GM19468 (cell line): Measurements from ENCODE around the gene ROR1.
"Not testable (repeated sequence)": the region's sequence is repeated elsewhere in the genome, so short reads cannot be mapped to it uniquely, and the experiment has no call there.

Source experiments
- ATAC-seq: cut with Tn5 transposase; IDR thresholded peaks from one replicate; pipeline ENCODE4 v1.9.1; 2021; ENCODE audit warnings: mild to moderate bottlenecking, moderate library complexity, moderate number of reproducible peaks; ENCODE audit not compliant: unreplicated experiment; ENCODE audit errors: extremely low read depth

The ROR1 gene

DNA sequence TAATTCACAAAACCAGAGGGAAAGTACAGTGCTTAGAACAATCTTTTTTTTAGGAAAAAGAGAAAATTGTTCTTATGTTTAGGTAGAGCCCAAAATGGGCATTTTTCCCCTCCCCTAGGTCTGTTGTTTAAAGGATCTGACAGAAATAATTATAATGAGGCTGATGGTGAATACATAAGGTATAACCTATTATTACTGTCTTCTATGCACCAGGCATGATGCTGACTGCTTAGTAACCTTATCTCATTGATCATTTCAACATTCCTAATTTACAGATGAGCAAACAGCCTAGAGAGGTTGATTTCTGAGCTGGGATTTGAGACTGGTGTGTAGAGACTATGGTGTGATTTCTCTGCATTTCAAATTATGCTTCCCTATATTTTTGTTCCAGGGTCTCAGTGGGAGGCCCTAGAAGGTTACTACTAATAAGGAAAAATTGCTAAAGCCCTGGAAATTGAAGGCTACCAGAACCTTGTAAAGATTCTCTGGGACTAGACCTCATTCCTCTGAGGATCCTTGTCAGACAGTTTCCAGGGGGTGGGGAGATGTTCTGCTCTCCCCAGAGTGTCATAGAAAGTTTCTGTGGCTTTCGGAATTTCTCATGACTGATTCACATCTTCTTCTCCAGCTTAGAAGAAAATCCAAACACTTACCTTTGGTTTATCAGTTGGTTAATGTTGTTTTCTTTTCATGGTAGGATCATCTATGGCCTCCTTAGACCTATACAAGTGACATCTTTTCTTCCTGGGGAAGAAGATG is 44.9 kb downstream of the ROR1 start:
- ATAC-seq, result no peak

DNA sequence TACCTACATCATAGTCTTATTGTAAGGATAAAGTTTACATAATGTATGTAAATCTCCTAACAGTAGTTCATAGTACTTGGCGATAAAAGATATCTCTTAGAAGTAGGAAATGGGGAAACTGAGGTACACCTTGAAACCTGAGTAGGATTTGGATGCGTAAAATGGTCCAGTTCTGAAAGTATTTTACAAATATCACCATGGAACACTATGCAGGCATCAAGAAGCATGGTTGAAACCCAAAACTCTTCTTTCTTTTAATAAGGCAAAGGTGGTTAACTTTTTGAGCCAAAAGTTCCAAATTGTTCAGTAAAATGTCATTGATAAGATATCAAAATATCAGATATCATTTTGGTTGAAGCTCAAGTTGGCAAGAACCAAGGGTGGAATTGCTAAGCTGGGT is 46.0 kb downstream of the ROR1 start:
- no peak for ATAC-seq

DNA sequence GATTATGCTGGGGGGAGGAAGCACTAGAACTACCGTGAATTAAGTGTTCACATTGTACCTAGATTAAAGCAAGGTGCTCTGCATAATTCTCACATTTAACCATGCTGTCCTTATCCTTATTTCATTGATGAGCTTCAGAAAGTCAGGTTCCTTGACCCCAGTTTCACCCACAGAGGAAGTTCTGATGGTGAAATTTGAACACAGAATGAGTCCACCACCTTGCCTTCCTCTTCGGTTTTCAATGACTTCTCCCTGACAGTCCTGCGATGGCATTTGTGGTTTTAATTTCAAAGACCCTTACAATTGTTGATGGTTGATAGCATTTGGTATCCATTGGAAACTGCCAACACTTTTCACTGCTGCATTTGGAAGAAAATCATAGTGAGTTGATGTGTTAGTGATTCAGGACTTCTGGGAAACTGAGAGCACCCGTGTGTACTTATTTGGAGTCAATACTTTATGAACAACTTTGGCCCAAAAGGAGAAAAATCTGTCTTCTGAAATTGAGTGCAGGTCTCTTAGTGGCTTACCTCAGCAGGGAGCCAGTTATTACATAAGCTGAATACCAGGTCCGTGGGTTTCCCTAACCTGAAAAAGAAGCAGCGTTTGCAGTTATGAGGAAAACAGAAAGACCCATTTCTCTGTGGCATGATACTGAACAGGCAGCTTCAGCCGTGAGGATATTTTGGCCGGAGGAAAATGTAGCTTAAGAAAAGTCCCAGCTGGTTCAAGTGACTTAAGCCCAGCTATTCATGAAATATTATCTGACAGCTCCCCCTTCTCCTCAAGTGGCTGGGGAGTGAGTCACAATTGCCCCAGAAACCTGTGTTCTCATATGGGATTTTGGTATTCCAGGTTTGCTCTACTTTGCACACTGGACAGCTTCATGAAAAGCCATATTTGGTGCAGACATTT is 47.5 kb downstream of the ROR1 start:
- no peak for ATAC-seq

DNA sequence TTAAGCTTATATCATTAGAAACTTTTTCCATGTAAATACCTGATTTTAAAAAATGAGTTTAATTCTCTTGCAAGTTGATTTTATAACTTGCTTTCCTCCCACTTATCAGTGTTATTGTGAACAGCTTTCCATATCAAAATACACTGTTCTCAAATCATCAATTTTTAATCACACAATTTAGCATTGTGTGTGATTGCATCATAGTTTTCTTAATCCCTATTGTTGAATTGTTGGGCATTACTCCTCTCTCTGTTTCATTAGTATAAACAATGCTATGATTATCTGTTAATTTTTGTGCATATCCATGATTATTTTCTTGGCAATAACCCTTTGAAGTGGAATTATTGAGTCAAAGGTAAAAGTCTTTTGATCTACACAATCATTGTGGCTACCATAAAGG is 48.7 kb downstream of the ROR1 start:
- no peak for ATAC-seq

DNA sequence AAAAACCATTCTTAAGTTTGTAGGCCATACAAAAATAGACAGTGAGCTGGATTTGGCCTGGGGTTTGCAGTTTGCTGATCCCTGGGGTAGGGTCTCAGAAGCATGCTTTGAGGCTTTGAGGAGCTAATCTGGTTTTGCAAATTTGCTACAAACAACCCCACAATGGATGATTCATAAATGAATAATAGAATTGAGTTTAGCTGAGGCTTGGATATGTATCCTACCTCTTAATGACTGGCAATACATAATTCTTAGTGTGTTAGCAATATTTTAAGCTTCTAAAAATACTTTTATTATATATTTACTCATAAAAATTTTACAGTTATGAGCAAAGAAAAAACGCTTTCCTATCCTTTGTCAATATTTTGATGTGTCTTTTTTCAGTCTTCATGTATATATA is 50.6 kb downstream of the ROR1 start:
- no peak for ATAC-seq

DNA sequence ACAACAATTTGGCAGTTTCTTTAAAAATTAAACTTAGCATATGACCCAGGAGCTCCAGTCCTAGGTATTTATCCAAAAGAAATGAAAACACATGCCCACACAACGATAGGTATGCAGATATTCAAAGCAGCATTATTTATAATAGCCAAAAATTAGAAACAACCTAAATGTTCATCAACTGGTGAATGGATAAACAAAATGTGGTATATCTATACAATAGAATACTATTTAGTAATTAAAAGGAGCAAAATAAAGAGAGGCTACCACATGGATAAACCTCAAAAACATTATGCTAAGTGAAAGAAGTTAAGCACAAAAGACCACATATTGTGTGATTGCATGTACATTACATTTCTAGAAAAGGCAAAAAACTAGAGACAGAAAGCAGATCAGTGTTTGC is 51.3 kb downstream of the ROR1 start:
- no peak for ATAC-seq

DNA sequence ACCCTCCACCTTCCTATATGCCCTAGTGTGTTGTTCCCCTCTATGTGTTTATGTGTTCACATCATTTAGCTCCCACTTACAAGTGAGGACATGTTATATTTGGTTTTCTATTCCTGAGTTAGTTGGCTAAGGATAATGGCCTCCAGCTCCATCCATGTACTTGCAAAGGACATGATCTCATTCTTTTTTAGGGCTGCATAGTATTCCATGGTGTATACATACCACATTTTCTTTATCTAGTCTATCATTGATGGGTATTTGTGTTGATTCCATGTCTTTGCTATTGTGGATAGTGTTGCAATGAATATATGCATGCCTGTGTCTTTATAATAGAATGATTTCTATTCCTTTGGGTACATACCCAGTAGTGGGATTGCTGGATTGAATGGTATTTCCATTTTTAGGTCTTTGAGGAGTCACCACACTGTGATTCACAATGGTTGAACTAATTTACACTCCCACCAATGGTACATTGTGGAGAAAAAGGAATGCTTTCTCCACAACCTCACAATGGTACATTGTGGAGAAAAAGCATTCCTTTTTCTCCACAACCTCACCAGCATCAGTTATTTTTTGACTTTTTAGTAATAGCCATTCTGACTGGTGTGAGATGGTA is 52.5 kb downstream of the ROR1 start:
- not testable (repeated sequence) for ATAC-seq

DNA sequence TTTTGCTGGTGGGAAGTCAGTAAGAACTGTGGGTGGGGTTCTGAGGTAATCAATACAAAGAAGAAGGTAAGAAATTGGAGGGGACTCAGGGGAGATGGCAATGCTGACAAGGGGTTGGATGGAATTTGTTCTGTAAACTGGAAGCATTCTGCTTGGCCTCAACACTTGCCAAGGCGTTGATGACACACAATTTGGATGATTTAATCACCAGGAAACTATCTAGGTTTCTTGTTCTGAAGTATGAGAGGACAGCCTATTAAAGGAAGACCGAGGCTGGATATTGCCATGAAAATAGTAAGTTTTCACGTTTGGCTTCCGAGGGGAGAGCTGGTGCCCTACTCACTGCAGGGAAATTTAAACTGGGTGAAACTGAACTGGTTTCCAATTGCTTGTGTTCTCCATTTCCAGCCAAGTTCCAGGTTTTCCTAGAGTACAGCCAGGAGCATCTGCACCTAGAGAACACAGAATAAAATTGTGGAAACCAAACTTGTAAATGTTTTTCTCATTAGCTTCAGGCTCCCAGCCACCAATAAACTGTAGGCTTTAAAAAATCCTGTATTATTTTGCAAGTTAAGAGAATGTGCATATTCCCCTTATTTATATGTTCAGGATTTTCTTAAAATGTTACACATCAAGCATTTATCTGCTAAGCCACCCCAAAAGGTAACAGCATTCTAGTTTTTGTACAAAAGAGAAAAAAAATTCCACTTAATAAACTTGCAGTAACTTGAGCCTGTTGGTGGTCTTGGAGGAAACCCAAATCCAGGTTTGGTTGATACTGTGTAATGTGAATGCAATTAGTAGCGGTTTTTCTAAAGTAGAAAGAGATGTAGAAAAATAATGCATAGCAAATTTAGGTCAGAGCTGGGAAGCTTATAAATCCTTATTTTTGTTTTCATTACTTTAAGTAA is 53.8 kb downstream of the ROR1 start:
- ATAC-seq, result no peak

DNA sequence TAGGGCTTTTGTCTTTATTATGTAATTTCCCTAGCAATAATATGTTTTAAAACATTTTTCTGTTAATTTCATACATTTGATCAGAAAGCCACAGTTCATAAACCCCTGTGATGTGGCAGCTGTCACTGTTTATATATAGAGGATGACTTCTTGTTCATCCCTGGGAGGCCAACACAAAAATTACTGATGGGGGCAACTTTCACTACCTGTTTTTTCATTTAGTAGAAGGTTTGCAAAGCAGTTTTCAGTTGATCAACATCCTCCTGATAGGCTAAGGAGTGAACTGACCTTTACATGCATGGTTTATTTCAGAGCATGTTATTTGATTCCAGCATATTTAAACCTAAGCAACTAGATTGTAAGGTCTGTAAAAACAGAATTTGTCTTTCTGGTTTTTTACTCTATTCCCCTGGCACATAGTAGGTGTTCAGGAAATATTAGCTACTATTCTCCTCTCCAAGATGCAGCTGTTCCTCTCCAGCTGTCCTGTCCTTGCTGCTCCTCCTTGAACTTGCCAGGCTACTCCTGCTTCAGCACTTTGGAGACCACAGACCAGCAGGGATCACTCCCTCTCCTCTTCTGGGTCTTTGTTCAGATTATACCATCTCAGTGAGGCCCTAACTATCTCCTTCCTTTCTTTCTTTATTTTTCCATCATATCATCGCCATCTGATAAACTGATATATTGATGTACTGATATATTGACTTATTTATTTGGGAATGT is 54.7 kb downstream of the ROR1 start:
- peak; percentile 75 for ATAC-seq

DNA sequence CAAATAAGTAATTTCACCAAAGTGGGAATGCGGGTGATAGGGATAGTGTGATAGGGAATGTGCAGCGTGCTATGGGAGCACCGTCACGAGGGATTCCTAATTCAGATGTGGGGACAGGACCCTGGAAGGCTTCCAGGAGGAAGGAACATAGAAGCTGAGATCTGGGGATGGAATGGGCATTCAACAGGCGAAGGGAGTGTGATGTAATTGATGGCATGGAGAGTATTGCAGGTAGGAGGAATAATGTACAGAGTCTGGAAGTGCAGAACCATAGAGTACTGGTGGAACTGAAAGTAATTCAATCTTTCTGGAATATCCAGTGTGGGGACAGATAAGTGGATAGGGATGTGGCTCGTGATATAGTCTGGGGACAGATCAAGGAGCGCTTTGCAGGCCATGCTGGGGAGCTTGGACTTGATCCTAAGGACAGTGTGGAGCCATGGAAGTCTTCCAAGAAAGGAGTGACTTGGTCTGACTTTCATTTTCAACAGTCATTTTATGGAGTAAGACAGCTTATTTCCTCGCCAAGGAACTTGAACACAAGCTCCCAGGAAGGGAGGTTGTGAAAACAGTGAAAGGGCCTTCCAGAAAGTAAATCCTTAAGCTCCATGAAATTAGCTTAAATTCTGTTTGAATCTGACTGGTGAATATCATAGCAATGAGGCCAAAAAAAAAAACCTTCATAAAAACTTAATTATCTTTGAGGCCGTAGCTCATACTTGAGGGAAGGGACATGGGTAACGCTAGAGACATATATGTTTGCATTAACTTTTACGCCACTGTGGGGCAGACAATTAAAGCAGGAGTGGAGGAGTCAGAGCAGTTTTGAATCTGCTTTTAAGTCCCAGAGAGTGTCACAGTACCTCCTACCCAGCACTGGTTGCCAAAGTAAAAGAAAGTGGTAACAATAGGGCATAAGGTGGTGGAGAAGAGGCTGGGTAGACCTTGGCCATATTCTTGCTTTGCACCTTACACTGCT is 55.8 kb downstream of the ROR1 start:
- no peak for ATAC-seq

DNA sequence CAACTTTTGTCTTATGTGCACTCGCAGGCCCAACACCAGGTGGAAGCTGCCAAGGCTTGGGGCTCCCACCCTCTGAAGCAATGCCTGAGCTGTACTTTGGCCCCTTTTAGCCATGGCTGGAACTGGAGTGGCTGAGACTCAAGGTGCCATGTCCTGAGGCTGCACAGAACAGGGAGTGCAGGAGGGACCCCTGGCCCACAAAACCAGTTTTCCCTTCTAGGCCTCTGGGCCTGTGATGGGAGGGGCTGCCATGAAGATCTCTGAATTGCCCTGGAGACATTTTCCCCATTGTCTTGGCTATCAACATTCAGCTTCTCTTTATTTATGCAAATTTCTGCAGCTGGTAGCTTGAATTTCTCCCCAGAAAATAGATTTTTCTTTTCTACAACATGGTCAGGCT is 57.6 kb downstream of the ROR1 start:
- no peak for ATAC-seq

DNA sequence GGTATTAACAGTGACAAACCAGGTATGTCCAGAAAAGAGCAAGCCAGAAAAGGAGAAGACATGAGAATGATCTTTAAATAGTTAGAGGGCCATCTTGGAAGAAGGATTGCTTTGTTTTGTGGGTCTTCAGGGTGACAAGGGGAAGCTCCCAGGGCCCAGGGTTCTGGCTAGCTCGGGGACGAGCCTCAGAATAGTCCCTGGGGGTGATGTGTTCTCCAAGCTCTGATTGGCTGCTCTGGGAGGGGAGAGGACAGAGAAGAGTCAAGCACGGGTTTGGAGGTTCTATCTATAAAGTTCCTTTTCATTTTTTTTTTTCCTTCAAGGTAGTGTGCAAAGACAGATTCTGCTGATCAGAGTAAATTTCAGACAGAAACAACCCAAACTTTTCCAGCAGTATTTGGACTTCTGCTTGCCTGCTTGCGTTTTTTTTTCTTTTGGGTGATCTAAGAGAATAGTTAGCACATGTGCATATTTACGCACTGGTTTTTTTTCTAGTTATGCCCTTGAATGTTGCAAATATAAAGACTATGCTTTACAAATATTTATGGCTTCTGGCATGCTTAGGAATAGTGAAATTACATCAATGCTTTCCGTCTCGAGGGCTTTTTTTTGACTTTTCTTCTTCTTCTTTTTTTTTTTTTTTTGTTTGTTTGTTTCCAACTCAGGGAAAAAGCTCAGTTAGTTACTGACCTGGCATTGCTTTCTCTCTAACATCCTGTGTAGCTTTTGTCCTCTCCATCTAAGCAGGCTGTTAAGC is 59.7 kb downstream of the ROR1 start:
- ATAC-seq, result no peak

DNA sequence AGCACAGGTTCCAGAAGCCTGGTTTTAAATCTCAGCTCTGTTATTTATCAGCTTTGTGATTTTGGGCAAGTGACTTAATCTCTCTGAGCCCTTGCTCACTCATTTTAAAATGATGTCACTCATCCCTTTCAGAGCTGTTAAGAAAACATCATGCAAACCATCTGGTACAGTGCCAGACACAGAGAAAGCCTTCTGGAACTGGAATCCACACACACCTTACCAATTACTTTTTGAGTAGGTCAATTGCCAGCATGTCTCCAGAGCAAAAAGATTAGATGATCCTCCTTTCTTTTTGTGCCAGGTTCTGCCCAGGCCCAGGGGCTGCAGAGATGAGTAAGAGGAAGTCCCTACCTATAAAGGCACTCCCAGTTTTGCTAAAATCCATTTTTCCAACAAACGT is 61.3 kb downstream of the ROR1 start:
- no peak for ATAC-seq

DNA sequence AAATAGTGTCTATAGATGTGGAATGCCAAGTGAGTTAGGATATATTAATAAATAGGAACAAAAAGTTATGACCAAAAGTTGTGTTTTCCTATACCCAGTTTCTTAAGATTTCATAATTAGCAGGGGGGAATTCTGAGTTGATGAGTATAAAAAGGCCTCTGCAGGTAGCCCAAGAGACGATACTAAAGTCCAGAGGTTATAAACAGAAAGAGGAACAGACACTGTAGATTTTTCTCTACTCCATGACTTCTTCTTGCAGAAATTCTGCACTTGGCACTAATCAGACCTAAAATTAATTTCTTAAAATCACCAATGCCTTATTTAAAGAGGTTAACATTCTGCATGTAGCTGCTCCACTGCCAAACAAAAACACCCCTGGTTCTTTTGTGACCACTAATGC is 62.6 kb downstream of the ROR1 start:
- ATAC-seq, result no peak

DNA sequence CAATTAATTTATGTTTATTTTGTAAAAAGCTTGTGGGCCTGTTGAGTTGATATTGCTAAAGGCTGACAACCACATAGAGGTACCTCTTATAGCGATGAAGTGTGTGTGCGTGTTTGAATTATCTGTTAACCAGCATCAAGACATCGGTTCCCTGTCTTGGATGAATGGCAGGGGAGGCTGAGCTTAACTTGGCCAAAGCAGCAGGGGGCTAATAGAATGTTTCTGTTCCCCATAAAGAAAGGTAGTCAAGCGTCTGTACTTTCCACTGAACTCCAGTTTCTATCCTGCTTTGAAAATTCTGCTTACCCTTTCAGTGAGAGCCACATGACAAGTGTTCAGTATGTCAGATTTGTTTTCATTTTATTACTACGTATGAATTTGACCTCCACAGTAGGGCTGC is 63.0 kb downstream of the ROR1 start:
- no peak for ATAC-seq

DNA sequence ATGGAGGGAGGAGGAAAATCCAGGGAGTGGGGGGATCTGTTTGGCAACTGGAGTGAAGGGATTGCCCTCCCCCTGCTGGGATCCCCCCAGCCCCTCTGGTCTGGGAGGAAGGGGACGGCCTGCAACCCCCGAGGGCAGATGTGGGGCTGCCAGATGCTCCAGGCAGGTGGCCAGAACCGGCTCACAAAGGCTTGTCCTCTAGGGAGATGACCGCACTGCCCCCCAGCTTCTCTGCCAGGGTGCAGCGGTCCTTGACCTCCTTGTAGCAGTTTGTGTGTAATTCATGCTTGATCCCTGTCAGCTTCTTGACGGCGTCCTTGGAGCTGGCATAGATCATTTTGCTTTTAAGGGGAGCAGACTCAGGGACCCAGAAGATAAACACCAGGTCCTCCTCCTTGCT is 69.2 kb downstream of the ROR1 start:
- ATAC-seq, result no peak

DNA sequence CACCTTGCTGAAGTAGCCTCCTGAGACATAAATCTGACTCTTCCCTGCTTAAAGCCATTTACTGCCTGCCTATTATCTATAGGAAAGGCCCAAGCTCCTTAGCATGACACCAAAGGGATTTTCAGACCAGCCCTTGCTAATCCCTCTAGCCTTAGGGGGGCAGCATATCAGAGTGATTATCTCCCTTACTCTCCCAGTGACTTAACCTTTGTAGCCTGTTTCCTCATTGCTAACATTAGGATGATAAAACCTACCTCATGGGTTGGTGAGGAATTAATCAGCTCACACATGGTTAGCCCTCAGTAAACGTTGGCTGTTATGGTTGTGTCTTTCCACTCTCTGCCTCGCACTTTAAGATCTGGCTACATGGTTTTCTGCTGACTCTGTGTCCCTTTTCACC is 70.1 kb downstream of the ROR1 start:
- ATAC-seq, result no peak

DNA sequence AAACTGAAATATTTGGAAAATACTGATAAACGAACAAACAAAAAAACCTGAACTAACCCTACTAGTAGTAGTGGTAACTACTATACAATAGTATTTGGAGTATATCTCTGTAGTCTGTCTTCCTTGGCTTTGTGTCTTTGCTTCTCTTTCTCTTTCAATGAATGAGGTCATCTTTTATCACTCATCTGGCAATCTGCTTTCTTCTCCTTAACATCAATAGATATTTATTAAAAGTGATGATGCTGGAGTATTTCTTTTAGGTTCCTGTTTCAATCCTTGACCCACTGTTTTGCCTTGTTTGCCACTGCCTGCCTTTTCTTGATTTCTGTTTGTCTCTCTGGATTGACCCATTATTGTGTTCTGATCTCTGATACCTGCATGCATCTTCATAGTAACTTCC is 71.5 kb downstream of the ROR1 start:
- ATAC-seq, result no peak
